HG03571 (cell line): ENCODE results near the gene CALN1.
"Not testable (repeated sequence)": the region's sequence is repeated elsewhere in the genome, so short reads cannot be mapped to it uniquely, and the experiment has no call there.

Source experiments
- ATAC-seq: cut with Tn5 transposase; IDR thresholded peaks from one replicate; pipeline ENCODE4 v1.9.1; 2021; ENCODE audit not compliant: unreplicated experiment

The CALN1 gene

GRCh38 chr7:71769326-71769725, 642.8 kb downstream of the CALN1 start:
- no peak for ATAC-seq

DNA sequence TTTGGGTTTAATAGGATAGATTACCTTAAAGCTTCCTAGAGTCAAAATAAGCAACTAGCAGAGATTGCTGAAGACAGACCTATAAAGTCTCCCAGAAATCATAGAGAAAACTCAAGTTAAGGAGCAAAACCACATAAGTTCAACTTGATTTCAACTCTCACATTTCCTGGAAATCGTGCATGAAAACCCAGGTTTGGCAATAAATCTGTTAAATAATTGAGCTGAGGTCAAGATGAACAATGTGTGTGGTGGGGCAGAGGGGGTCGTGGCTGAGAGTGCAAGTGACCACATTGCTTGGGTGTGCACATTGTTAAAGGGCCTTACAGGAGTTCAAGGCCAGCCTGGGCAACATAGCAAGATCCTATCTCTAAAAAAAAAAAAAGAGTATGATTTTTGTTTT, 643.7 kb downstream of the CALN1 start:
- no peak for ATAC-seq

- ATAC-seq = no peak
Observed at GRCh38 chr7:71766016-71766415, 646.1 kb downstream of the CALN1 start.

GRCh38 chr7:71761336-71761735, 650.8 kb downstream of the CALN1 start:
- ATAC-seq = no peak

DNA sequence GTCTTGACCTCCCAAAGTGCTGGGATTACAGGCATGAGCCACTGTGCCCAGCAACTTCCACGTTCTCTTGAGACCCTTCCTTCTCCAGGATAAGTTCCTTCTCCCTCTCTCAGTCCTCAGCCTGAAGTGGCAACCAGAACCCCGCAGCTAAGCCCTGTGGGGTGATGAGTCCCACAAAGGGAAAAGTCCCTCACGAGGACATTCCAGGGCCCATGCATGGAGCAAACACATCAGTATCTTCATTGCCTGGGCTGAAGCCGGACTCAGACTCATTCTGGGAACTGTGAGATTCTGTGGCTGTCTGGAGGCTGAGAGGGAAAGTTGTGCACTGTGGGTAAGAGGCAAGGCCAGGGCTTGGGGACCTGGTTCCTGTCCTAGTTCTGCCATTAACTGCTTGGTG, 657.3 kb downstream of the CALN1 start:
- ATAC-seq = no peak

DNA sequence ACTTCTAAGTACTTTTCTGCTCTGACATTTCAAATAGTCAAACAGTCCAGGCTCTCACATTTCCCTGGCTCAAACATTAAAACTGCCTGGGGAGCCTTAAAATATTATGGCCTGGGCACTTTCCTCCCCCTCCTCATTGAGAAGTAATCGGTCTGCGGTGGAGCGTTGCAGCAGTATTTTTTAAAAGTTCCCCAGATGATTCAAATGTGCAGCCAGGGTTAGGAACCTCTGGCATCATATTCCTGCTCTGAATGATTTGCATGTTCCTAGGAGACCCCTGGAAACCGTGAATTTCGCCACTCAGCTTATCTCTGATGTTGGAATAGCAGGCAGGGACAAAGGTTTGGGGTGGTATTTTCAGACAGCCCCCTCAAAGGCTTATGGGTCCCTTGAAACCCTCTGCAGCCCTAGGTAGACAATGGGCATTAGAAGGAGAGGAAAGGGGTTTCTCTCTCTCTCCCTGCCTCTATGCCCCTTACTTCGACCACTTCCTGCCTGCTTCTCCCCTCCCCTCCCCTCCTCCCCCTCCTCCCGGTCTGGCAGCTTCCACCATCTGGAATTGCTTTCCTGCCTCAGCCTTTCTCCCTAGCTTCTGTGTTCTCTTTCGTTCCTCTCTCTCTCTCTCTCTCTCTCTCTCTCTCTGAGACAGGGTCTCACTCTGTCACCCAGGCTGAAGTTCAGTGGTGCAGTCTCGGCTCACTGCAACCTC, 658.0 kb downstream of the CALN1 start:
- ATAC-seq = no peak

DNA sequence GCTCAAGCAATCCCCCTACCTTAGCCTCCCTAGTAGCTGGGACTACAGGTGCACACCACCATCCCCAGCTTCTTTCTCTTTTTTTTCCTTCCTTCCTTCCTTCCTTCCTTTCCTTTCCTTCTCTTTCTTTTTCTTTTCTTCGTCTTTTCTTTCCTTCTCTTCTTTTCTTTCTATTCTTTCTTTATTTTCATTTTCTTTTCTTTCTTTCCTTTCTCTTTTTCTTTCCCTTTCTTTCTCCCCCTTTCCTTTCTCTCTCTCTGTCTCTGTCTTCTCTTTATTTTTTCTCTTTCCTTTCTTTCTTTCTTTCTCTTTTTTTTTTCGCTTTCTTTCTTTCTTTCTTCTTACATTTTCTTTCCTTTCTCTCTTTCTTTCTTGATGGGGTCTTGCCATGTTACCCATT, 658.9 kb downstream of the CALN1 start:
- no peak for ATAC-seq

DNA sequence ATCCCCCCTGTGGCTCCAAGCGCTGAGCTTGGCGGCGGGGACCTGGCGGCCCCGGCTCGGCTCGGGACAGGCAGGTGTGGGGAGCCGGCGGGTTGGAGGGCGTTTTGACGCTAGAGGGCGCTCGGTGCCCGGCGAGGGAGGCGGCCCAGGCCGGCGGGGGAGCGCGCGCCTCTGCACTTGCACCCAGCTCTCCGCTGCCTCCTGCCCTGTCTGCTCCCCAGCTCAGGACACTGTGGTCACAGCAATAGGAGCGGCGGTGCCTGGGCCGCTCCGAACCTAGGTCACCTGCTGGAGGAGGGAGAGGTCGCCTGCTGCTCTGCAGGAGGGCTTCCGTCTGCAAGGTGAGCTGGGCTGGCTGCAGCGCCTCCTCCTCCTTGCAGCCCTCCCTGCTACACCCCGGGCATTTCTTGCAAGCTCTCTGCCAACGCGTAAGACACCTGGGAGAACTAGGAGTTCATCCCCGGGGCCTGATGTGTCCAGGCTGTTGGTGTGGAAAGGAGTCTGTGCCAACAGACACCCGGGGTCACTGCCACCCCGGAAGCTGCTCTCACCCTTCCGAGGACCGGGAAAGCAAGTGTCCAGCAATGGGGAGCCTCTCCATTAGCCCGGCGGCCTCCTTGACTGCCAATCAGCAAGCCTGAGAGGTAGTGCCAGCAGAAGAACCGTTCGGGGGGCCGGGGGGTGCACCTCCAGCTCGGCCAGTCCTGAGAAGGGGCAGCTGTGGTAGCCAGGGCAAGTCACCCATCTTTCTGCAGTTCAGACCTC, 659.8 kb downstream of the CALN1 start:
- ATAC-seq = no peak

DNA sequence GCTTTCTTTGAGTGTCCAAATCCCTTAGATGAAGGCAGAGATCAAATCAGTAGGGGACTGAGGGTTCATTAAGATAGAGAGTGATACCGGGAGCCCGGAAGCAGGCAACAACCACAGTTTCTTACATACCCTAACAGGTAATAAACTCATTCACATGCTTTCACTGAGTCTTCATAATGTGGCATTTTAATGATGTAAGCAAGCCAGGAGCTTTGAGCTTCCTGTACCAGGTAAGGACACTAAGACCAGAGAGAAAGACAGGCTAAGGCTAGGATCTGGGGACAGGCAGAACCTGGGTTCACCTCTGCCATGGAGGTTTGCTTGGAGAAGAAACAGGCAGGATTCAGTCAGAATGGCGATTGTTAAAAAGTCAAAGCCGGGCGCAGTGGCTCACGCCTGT, 661.8 kb downstream of the CALN1 start:
- ATAC-seq = no peak

- no peak for ATAC-seq
Observed at GRCh38 chr7:71746006-71746405, 666.1 kb downstream of the CALN1 start.

DNA sequence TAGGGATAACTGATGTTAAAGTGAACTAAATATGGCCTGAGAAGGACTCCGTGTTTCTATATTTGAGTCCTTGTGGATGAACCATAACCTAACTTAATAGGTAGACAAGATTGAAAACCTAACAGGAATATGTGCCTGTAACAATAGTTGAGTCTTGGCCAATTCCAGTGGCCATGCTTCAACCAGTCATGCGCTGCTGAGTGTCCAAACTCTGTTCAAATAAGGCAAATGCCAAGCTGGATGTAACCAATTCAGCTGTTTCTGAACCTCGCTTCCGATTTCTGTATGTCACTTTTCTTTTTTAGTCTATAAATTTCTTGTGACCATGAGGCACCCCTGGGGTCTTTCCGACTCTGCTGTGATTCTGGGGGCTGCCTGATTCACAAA, 672.0 kb downstream of the CALN1 start:
- ATAC-seq = no peak

DNA sequence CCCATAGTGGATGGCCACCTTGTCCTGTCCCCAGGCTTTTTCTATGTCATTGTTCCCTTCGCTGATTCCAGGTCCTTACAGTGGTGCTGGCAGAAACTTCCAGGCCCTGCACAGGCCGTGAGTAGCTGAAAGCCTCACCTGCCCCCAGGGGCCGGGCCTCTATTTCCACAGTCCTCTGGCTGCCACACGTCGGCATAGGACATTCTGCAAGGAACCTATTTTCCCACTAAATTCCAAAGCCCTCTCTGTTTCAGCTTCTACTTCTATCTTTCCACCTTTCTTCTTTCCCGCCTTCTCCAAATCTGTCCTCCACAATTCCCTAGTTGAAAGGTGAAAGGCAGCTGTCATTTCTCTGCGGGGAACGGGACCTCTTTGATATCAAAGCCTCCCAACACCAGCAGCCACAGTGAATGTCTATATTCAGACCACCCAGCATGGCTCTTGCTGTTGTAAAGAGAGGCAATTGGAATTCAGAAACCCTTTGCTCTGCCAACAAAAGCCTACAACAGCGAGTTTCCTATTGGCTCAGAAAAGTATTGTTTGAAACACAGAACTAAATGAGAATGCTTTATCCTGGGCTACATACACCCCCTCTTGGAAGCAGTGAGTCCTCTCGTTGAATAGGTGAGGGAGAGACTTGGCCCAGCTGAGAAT, 672.5 kb downstream of the CALN1 start:
- no peak for ATAC-seq

DNA sequence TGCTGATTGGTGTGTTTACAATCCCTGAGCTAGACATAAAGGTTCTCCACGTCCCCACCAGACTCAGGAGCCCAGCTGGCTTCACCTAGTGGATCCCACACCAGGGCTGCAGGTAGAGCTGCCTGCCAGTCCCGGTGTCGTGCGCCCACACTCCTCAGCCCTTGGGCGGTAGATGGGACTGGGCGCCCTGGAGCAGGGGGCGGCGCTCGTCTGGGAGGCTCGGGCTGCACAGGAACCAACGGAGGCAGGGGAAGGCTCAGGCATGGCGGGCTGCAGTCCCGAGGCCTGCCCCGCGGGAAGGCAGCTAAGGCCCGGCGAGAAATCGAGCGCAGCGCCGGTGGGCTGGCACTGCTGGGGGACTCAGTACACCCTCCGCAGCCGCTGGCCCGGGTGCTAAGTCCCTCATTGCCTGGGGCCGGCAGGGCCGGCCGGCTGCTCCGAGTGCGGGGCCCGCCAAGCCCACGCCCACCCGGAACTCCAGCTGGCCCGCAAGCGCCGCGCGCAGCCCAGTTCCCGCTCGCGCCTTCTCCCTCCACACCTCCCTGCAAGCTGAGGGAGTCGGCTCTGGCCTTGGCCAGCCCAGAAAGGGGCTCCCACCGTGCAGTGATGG, 674.1 kb downstream of the CALN1 start:
- ATAC-seq = not testable (repeated sequence)

DNA sequence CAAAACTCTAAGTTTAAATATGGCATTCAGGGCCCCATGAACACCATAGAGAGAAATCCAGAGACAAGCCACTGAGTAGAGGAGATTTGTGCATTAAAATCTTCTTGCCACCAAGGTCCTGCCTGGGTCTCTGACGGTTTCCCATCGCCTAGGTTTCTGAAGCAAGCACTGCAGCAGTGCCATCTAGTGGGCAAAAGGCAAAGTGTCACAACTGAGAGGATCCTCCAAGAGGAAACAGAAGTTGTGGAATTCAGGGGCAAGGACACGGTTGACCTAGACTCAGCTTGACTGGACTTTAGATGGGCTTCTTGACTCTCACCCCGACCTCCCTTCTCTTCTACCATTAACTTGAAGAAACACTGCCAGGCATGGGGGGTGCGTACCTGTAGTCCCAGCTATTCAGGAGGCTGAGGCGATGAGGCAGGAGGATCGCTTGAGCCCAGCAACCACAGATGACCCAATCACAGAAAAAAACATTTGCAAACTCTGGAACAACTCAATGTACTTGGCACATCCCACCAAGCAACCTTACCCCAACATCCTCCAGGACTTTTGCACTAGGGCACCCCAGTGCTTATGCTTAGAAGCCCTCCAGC, 676.1 kb downstream of the CALN1 start:
- no peak for ATAC-seq

- ATAC-seq = peak; percentile 64
Observed at GRCh38 chr7:71733107-71733870, 678.8 kb downstream of the CALN1 start.

- no peak for ATAC-seq
Observed at GRCh38 chr7:71731740-71732139, 680.4 kb downstream of the CALN1 start.
